Fibroblast of skin of scalp (primary cell): ENCODE measurements around the gene CENPO.
A peak's percentile ranks its signal among the peaks of the same experiment; 100 is the strongest.

ENCODE experiments used
- DNase-seq: peaks from one replicate; pipeline ENCODE4 v3.0.0-alpha.2; 2013

Gene CENPO

GRCh38 chr2:24866946-24867345 is 73.7 kb downstream of the CENPO start:
- no peak for DNase-seq

GRCh38 chr2:24870440-24870839 is 77.2 kb downstream of the CENPO start:
- no peak for DNase-seq

GRCh38 chr2:24870891-24871705 is 77.9 kb downstream of the CENPO start:
- DNase-seq = peak; percentile 28

- DNase-seq = peak; percentile 65
Observed at GRCh38 chr2:24871852-24872333, 78.7 kb downstream of the CENPO start.
